Measurements from ENCODE around the gene TMEM238L. TPM values are rescaled to one million over a fixed set of nuclear protein-coding genes. Genes with fewer than 3 reads are reported as not detected.

The TMEM238L gene
- total RNA-seq, 1 experiment from 2014 or later: not detected

DNA sequence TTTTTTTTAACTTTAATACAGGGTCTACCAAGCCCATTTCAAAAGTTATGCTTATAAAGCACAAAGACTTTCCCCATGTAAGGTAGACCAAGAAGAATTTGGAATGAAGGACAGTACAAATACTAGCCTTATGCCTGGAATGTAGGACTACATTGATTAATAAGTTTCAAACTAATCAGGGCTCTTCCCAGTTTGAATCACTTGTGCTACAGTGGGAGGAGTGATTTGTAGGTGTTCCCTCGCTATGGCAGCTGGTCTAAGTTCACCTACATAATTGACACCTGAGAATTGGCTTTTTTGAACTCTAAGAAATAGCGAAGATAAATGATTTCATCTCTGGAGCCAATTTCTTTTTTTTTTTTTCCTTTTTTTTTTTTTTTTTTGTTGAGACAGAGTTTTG, 18.6 kb downstream of the TMEM238L start:
- no peak overlapping the region for H3K23ac ChIP-seq (ENCODE audit: insufficient read length, low read depth, low read length)
- H4K8ac ChIP-seq (replicated peaks; ENCODE audit: insufficient read length, low read depth, low read length): no peak overlapping the region
- H4K20me1 ChIP-seq (ENCODE audit: control insufficient read depth, insufficient read depth, insufficient read length): no peaks in the 10 kb centered on the region
- H3K14ac ChIP-seq (ENCODE audit: insufficient read depth, low read length): no peak overlapping the region
- H3K27me3 Mint-ChIP-seq (ENCODE audit: low read depth): no peaks in the 10 kb centered on the region
- H3K9me3 Mint-ChIP-seq: peaks cover 4 to 5% of the 10 kb centered on the region in 2 experiments; a peak in 2 of 5 replicates
- no peak overlapping the region for H2AK5ac ChIP-seq (ENCODE audit: insufficient read length, low read length)
- H4K5ac ChIP-seq (ENCODE audit: insufficient read length, low read depth, low read length): no peak overlapping the region
- no peak overlapping the region for H2BK12ac ChIP-seq (ENCODE audit: insufficient read length, low read depth, low read length)
- H3K79me2 ChIP-seq (ENCODE audit: insufficient read depth, low read length): no peaks in the 10 kb centered on the region
- no peaks in the 10 kb centered on the region for H3K9me3 ChIP-seq (ENCODE audit: control insufficient read depth, low read depth, low read length)
- H4K91ac ChIP-seq (ENCODE audit: insufficient read length, low read depth, low read length): no peak overlapping the region
- no peak overlapping the region for H2BK120ac ChIP-seq (ENCODE audit: low read depth, low read length, poor library complexity, severe bottlenecking)
- no peak overlapping the region for H3K4ac ChIP-seq (ENCODE audit: low read depth, low read length)
- peak overlapping the region; percentile 7 to 32 (median 8); a peak in 4 of 7 replicates for H3K27ac Mint-ChIP-seq
- peaks cover 0 to 4% (median 3%) of the 10 kb centered on the region in 3 experiments; a peak in 4 of 7 replicates for H3K36me3 Mint-ChIP-seq (ENCODE audit: insufficient read depth in 1 of 3, low read depth in 3 of 3)
- H2BK15ac ChIP-seq (ENCODE audit: low read depth, low read length): no peak overlapping the region
- H2BK20ac ChIP-seq (ENCODE audit: low read depth, low read length, poor library complexity, severe bottlenecking): no peak overlapping the region
- H3K4me1 Mint-ChIP-seq: peaks cover 54 to 57% of the 10 kb centered on the region in 2 experiments
- H3K56ac ChIP-seq (ENCODE audit: insufficient read length, low read depth, low read length): no peak overlapping the region
- H3K4me1 ChIP-seq (ENCODE audit: insufficient read depth, low read length): no peaks in the 10 kb centered on the region; the same call in 1 of the 2 replicates
- H3K9ac ChIP-seq (ENCODE audit: extremely low read depth, insufficient read length, low read length): no peak overlapping the region
- no peak overlapping the region for H3T11ph ChIP-seq (ENCODE audit: low read length)
- no peak overlapping the region for H3K27ac ChIP-seq (ENCODE audit: insufficient read length, low read depth, low read length)
- no peak overlapping the region for H2BK5ac ChIP-seq (ENCODE audit: insufficient read length, low read length)
- no peaks in the 10 kb centered on the region for H3K27me3 ChIP-seq (ENCODE audit: insufficient read depth, low read length)
- no peak overlapping the region for H2AFZ ChIP-seq (ENCODE audit: low read length)
- DNase-seq: no peak
- no peaks in the 10 kb centered on the region for H3K79me1 ChIP-seq (ENCODE audit: insufficient read depth, low read depth, low read length, poor library complexity, severe bottlenecking)
- WGBS (ENCODE audit: extremely low coverage, insufficient read length, low lambda C conversion rate): no CpG with 5 or more reads among the region's 2 CpGs
- H3K4me3 Mint-ChIP-seq: no peak overlapping the region
- no peaks in the 10 kb centered on the region for H3K23me2 ChIP-seq (ENCODE audit: insufficient read length, low read depth, low read length, poor library complexity, severe bottlenecking)
- no peak overlapping the region for H3K4me2 ChIP-seq (ENCODE audit: insufficient read depth, insufficient read length, low read length)
- no peak overlapping the region for H3K18ac ChIP-seq (ENCODE audit: insufficient read length, low read depth, low read length)
- TF ChIP-seq, protein P1, sequence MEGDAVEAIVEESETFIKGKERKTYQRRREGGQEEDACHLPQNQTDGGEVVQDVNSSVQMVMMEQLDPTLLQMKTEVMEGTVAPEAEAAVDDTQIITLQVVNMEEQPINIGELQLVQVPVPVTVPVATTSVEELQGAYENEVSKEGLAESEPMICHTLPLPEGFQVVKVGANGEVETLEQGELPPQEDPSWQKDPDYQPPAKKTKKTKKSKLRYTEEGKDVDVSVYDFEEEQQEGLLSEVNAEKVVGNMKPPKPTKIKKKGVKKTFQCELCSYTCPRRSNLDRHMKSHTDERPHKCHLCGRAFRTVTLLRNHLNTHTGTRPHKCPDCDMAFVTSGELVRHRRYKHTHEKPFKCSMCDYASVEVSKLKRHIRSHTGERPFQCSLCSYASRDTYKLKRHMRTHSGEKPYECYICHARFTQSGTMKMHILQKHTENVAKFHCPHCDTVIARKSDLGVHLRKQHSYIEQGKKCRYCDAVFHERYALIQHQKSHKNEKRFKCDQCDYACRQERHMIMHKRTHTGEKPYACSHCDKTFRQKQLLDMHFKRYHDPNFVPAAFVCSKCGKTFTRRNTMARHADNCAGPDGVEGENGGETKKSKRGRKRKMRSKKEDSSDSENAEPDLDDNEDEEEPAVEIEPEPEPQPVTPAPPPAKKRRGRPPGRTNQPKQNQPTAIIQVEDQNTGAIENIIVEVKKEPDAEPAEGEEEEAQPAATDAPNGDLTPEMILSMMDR (conservative IDR thresholded peaks at IDR 0.05): no peak

All from H9 (cell line).